Measurements from ENCODE around the gene GKN1.
A peak's percentile ranks its signal among the peaks of the same experiment; 100 is the strongest.

GKN1 gene

GRCh38 chr2:68939962-68940361 is 34.5 kb upstream of the GKN1 start:
- no peaks in the 10 kb centered on the region for H3K79me2 ChIP-seq (ENCODE audit: insufficient read depth, low read depth)
- no peaks in the 10 kb centered on the region for H3K27me3 ChIP-seq (ENCODE audit: insufficient read depth, low read depth)
- H3K4me1 ChIP-seq (ENCODE audit: low read depth, poor library complexity, severe bottlenecking), result peaks cover 4% of the 10 kb centered on the region
- H3K4me2 ChIP-seq, result no peak overlapping the region
- H3K36me3 ChIP-seq (ENCODE audit: insufficient read depth), result no peaks in the 10 kb centered on the region
- H3K27ac ChIP-seq, result no peak overlapping the region
- TF ChIP-seq CTCF (conservative IDR thresholded peaks at IDR 0.05; ENCODE audit: low read depth, low read length), result no peak
- no peak overlapping the region for H3K4me3 ChIP-seq (IDR thresholded peaks at IDR 0.05; ENCODE audit: insufficient read depth, low read depth, low read length)
- no peak overlapping the region for H2AFZ ChIP-seq (ENCODE audit: low read depth)
- no peaks in the 10 kb centered on the region for H4K20me1 ChIP-seq (ENCODE audit: insufficient read depth)
- H3K9ac ChIP-seq, result no peak overlapping the region

- Histone ChIP-seq H3K36me3 (ENCODE audit: insufficient read depth) (no peaks in the 10 kb centered on the region), H3K4me1 (ENCODE audit: low read depth, poor library complexity, severe bottlenecking) (peaks cover 4% of the 10 kb centered on the region), H3K79me2 (ENCODE audit: insufficient read depth, low read depth) (no peaks in the 10 kb centered on the region), H3K4me2 (no peak overlapping the region), H3K27ac (no peak overlapping the region), H3K27me3 (ENCODE audit: insufficient read depth, low read depth) (no peaks in the 10 kb centered on the region), H2AFZ (ENCODE audit: low read depth) (no peak overlapping the region), H3K9ac (no peak overlapping the region), H3K4me3 (IDR thresholded peaks at IDR 0.05; ENCODE audit: insufficient read depth, low read depth, low read length) (no peak overlapping the region), H4K20me1 (ENCODE audit: insufficient read depth) (no peaks in the 10 kb centered on the region)
- no peak for TF ChIP-seq CTCF (conservative IDR thresholded peaks at IDR 0.05; ENCODE audit: low read depth, low read length)
Observed at GRCh38 chr2:68940369-68940768, 34.1 kb upstream of the GKN1 start.

GRCh38 chr2:68942827-68943226 is 31.6 kb upstream of the GKN1 start:
- Histone ChIP-seq H4K20me1 (ENCODE audit: insufficient read depth) (no peaks in the 10 kb centered on the region), H3K4me1 (ENCODE audit: low read depth, poor library complexity, severe bottlenecking) (peaks cover 4% of the 10 kb centered on the region), H3K27ac (no peak overlapping the region), H3K79me2 (ENCODE audit: insufficient read depth, low read depth) (no peaks in the 10 kb centered on the region), H3K27me3 (ENCODE audit: insufficient read depth, low read depth) (no peaks in the 10 kb centered on the region), H3K9ac (no peak overlapping the region), H3K36me3 (ENCODE audit: insufficient read depth) (no peaks in the 10 kb centered on the region), H2AFZ (ENCODE audit: low read depth) (no peak overlapping the region), H3K4me3 (IDR thresholded peaks at IDR 0.05; ENCODE audit: insufficient read depth, low read depth, low read length) (no peak overlapping the region), H3K4me2 (no peak overlapping the region)
- TF ChIP-seq CTCF (conservative IDR thresholded peaks at IDR 0.05; ENCODE audit: low read depth, low read length), result no peak

GRCh38 chr2:68943581-68944568 is 30.6 kb upstream of the GKN1 start:
- no peak overlapping the region for H3K9ac ChIP-seq
- H3K4me2 ChIP-seq, result no peak overlapping the region
- peak; percentile 92 for TF ChIP-seq CTCF (conservative IDR thresholded peaks at IDR 0.05; ENCODE audit: low read depth, low read length)
- no peaks in the 10 kb centered on the region for H4K20me1 ChIP-seq (ENCODE audit: insufficient read depth)
- H3K27me3 ChIP-seq (ENCODE audit: insufficient read depth, low read depth), result no peaks in the 10 kb centered on the region
- H3K4me3 ChIP-seq (IDR thresholded peaks at IDR 0.05; ENCODE audit: insufficient read depth, low read depth, low read length), result no peak overlapping the region
- peak overlapping the region; percentile 59 for H2AFZ ChIP-seq (ENCODE audit: low read depth)
- peaks cover 4% of the 10 kb centered on the region for H3K4me1 ChIP-seq (ENCODE audit: low read depth, poor library complexity, severe bottlenecking)
- no peaks in the 10 kb centered on the region for H3K79me2 ChIP-seq (ENCODE audit: insufficient read depth, low read depth)
- no peaks in the 10 kb centered on the region for H3K36me3 ChIP-seq (ENCODE audit: insufficient read depth)
- H3K27ac ChIP-seq, result no peak overlapping the region
